Mesenchymal stem cell (in vitro differentiated cells and primary cell): Measurements from ENCODE around the gene BICC1.
A peak's percentile ranks its signal among the peaks of the same experiment; 100 is the strongest.

Experiments
- DNase-seq: peaks from one replicate; pipeline ENCODE4 v3.0.0-alpha.2; 2013
- H2AFZ ChIP-seq: one replicate; pipeline ENCODE4 v1.6.1; 2013; ENCODE audit warnings: low read depth, mild to moderate bottlenecking, control low read depth, inconsistent platforms, low read length, moderate library complexity
- H2AK5ac ChIP-seq: 2 replicates; pipeline ENCODE4 v1.6.1; 2013; ENCODE audit warnings: low read length, moderate library complexity, mild to moderate bottlenecking, inconsistent platforms; ENCODE audit not compliant: severe bottlenecking
- H2BK120ac ChIP-seq: one replicate; pipeline ENCODE4 v1.6.1; 2013; ENCODE audit warnings: low read depth, mild to moderate bottlenecking, inconsistent platforms, low read length, moderate library complexity
- H2BK12ac ChIP-seq, 2 experiments: one replicate each; pipeline ENCODE4 v1.6.1; 2013; ENCODE audit warnings: inconsistent platforms in 2 of 2, low read length in 2 of 2, mild to moderate bottlenecking in 2 of 2, moderate library complexity in 2 of 2, control low read depth in 1 of 2
- H2BK15ac ChIP-seq: one replicate; pipeline ENCODE4 v1.6.1; 2013; ENCODE audit warnings: mild to moderate bottlenecking, low read depth, inconsistent platforms; ENCODE audit not compliant: poor library complexity, severe bottlenecking
- H2BK5ac ChIP-seq: 2 replicates; pipeline ENCODE4 v1.6.1; 2013; ENCODE audit warnings: low read depth, mild to moderate bottlenecking, low read length, control low read depth, inconsistent platforms; ENCODE audit not compliant: poor library complexity, severe bottlenecking
- H3K14ac ChIP-seq, 2 experiments: one replicate each; pipeline ENCODE4 v1.6.1; 2013; ENCODE audit warnings: inconsistent platforms in 2 of 2, low read length in 2 of 2, control low read depth in 1 of 2, mild to moderate bottlenecking in 1 of 2, moderate library complexity in 1 of 2
- H3K18ac ChIP-seq, 2 experiments: one replicate each; pipeline ENCODE4 v1.6.1; 2013; ENCODE audit warnings: inconsistent platforms in 2 of 2, low read length in 2 of 2, control low read depth in 1 of 2, low read depth in 1 of 2, mild to moderate bottlenecking in 1 of 2
- H3K23ac ChIP-seq, 2 experiments: one replicate each; pipeline ENCODE4 v1.6.1; 2013; ENCODE audit warnings: inconsistent platforms in 2 of 2, low read length in 2 of 2, mild to moderate bottlenecking in 2 of 2, moderate library complexity in 2 of 2, control low read depth in 1 of 2
- H3K27ac ChIP-seq: 2 replicates; pipeline ENCODE4 v1.5.1; 2013; ENCODE audit warnings: mild to moderate bottlenecking, moderate library complexity, low read length, control low read depth, inconsistent platforms; ENCODE audit not compliant: poor library complexity, severe bottlenecking
- H3K27me3 ChIP-seq, 2 experiments: 2 replicates each; pipeline versions ENCODE4 v1.6.1 to v1.7.0; 2013; ENCODE audit warnings: low read length in 2 of 2, mild to moderate bottlenecking in 2 of 2, moderate library complexity in 2 of 2, control low read depth in 1 of 2, inconsistent platforms in 1 of 2; ENCODE audit not compliant: control insufficient read depth in 1 of 2, insufficient read depth in 1 of 2
- H3K36me3 ChIP-seq, 2 experiments: 2 replicates each; pipeline versions ENCODE4 v1.6.1 to v1.7.0; 2013; ENCODE audit warnings: low read length in 2 of 2, control low read depth in 1 of 2, inconsistent platforms in 1 of 2, low read depth in 1 of 2, mild to moderate bottlenecking in 1 of 2; ENCODE audit not compliant: insufficient read depth in 2 of 2, control insufficient read depth in 1 of 2
- H3K4ac ChIP-seq, 2 experiments: one replicate each; pipeline ENCODE4 v1.6.1; 2013; ENCODE audit warnings: inconsistent platforms in 2 of 2, low read length in 2 of 2, mild to moderate bottlenecking in 2 of 2, moderate library complexity in 2 of 2, control low read depth in 1 of 2, low read depth in 1 of 2
- H3K4me1 ChIP-seq: 2 replicates; pipeline ENCODE4 v1.6.1; 2013; ENCODE audit warnings: low read depth, low read length, control low read depth; ENCODE audit not compliant: control insufficient read depth, insufficient read depth
- H3K4me2 ChIP-seq: 2 replicates; pipeline ENCODE4 v1.6.1; 2013; ENCODE audit warnings: low read length, mild to moderate bottlenecking, inconsistent platforms; ENCODE audit not compliant: poor library complexity, severe bottlenecking
- H3K4me3 ChIP-seq, 2 experiments: 2 replicates each; pipeline versions ENCODE4 v1.5.1 to v1.7.0; 2013; ENCODE audit warnings: low read length in 2 of 2, mild to moderate bottlenecking in 2 of 2, control low read depth in 1 of 2, low read depth in 1 of 2; ENCODE audit not compliant: insufficient read depth in 1 of 2
- H3K79me1 ChIP-seq: replicated peaks from 2 replicates; pipeline ENCODE4 v1.6.1; 2013; ENCODE audit warnings: mild to moderate bottlenecking, control low read depth, low read length, inconsistent platforms; ENCODE audit not compliant: poor library complexity, severe bottlenecking
- H3K9ac ChIP-seq: 2 replicates; pipeline ENCODE4 v1.7.0; 2013; ENCODE audit warnings: mild to moderate bottlenecking, low read length, moderate library complexity
- H3K9me3 ChIP-seq: 2 replicates; pipeline ENCODE4 v1.7.0; 2013; ENCODE audit warnings: mild to moderate bottlenecking, low read length; ENCODE audit not compliant: control insufficient read depth
- H4K8ac ChIP-seq: one replicate; pipeline ENCODE4 v1.6.1; 2013; ENCODE audit warnings: inconsistent platforms, mild to moderate bottlenecking, low read length, moderate library complexity
- H4K91ac ChIP-seq: one replicate; pipeline ENCODE4 v1.6.1; 2013; ENCODE audit warnings: mild to moderate bottlenecking, low read length, inconsistent platforms
- WGBS: methylation state at CpG from one replicate; pipeline ENCODE4 v1.1.7; 2013; ENCODE audit warnings: mixed read lengths; 5-methylcytosine and 5-hydroxymethylcytosine counted together

The BICC1 gene

GRCh38 chr10:58546137-58546536, 33.5 kb downstream of the BICC1 start:
- Histone ChIP-seq H2BK120ac (no peak overlapping the region), H3K4me2 (no peak overlapping the region), H2BK5ac (no peak overlapping the region), H3K9ac (peak overlapping the region; percentile 23), H2BK15ac (no peak overlapping the region), H3K23ac (no peak overlapping the region), H3K9me3 (no peaks in the 10 kb centered on the region), H2BK12ac (no peak overlapping the region), H3K4me1 (peaks cover 8% of the 10 kb centered on the region), H2AFZ (no peak overlapping the region), H3K4ac (no peak overlapping the region), H4K8ac (no peak overlapping the region), H3K27me3 (no peaks in the 10 kb centered on the region), H3K18ac (no peak overlapping the region), H2AK5ac (no peak overlapping the region), H3K36me3 (peaks cover 0 to 15% of the 10 kb centered on the region in 2 experiments), H3K27ac (peak overlapping the region; percentile 40), H3K4me3 (no peak overlapping the region), H3K14ac (no peak overlapping the region), H3K79me1 (no peaks in the 10 kb centered on the region), H4K91ac (no peak overlapping the region)
- WGBS = 86% methylated on average over 1 of the region's 1 CpG
- no peak for DNase-seq

- H2BK12ac ChIP-seq = no peak overlapping the region
- no peaks in the 10 kb centered on the region for H3K79me1 ChIP-seq
- H3K9me3 ChIP-seq = no peaks in the 10 kb centered on the region
- H4K8ac ChIP-seq = no peak overlapping the region
- H3K4me2 ChIP-seq = no peak overlapping the region
- H3K4me3 ChIP-seq = no peak overlapping the region
- H2AFZ ChIP-seq = no peak overlapping the region
- no peak overlapping the region for H3K23ac ChIP-seq
- H3K36me3 ChIP-seq = peaks cover 0 to 12% of the 10 kb centered on the region in 2 experiments
- H3K4ac ChIP-seq = no peak overlapping the region
- no peak overlapping the region for H2BK5ac ChIP-seq
- no peak overlapping the region for H2BK120ac ChIP-seq
- no peak overlapping the region for H3K27ac ChIP-seq
- H3K4me1 ChIP-seq = peaks cover 8% of the 10 kb centered on the region
- H4K91ac ChIP-seq = no peak overlapping the region
- peak overlapping the region; percentile 23 for H3K9ac ChIP-seq
- H3K18ac ChIP-seq = no peak overlapping the region
- H3K14ac ChIP-seq = no peak overlapping the region
- no peak for DNase-seq
- H2BK15ac ChIP-seq = no peak overlapping the region
- WGBS = no CpG with 5 or more reads among the region's 2 CpGs
- H3K27me3 ChIP-seq = no peaks in the 10 kb centered on the region
- no peak overlapping the region for H2AK5ac ChIP-seq
These were observed 34.2 kb downstream of the BICC1 start for GRCh38 chr10:58546722-58547445.

GRCh38 chr10:58547963-58548362, 35.3 kb downstream of the BICC1 start:
- no peak overlapping the region for H2BK120ac ChIP-seq
- no peaks in the 10 kb centered on the region for H3K27me3 ChIP-seq
- H3K9me3 ChIP-seq = no peaks in the 10 kb centered on the region
- H4K8ac ChIP-seq = no peak overlapping the region
- H3K36me3 ChIP-seq = peaks cover 0 to 12% of the 10 kb centered on the region in 2 experiments
- DNase-seq = no peak
- H3K14ac ChIP-seq = no peak overlapping the region
- no peak overlapping the region for H2AK5ac ChIP-seq
- no peak overlapping the region for H3K27ac ChIP-seq
- no peak overlapping the region for H4K91ac ChIP-seq
- no peak overlapping the region for H2BK15ac ChIP-seq
- H3K4me3 ChIP-seq = no peak overlapping the region
- WGBS = 47% methylated on average over 1 of the region's 1 CpG
- no peak overlapping the region for H2BK12ac ChIP-seq
- H2AFZ ChIP-seq = no peak overlapping the region
- H2BK5ac ChIP-seq = no peak overlapping the region
- no peaks in the 10 kb centered on the region for H3K79me1 ChIP-seq
- no peak overlapping the region for H3K9ac ChIP-seq
- no peak overlapping the region for H3K18ac ChIP-seq
- no peak overlapping the region for H3K23ac ChIP-seq
- H3K4me2 ChIP-seq = no peak overlapping the region
- no peak overlapping the region for H3K4ac ChIP-seq
- H3K4me1 ChIP-seq = peaks cover 8% of the 10 kb centered on the region

- H4K91ac ChIP-seq = no peak overlapping the region
- H2AK5ac ChIP-seq = no peak overlapping the region
- H2BK120ac ChIP-seq = no peak overlapping the region
- H3K18ac ChIP-seq = no peak overlapping the region
- H3K27me3 ChIP-seq = no peaks in the 10 kb centered on the region
- no peak overlapping the region for H2BK15ac ChIP-seq
- no peak overlapping the region for H3K23ac ChIP-seq
- H3K14ac ChIP-seq = no peak overlapping the region
- H3K9ac ChIP-seq = no peak overlapping the region
- DNase-seq = no peak
- H2AFZ ChIP-seq = no peak overlapping the region
- H2BK5ac ChIP-seq = no peak overlapping the region
- no peak overlapping the region for H3K4me3 ChIP-seq
- no CpG with 5 or more reads among the region's 2 CpGs for whole genome bisulfite sequencing
- no peak overlapping the region for H3K4ac ChIP-seq
- H2BK12ac ChIP-seq = no peak overlapping the region
- no peaks in the 10 kb centered on the region for H3K79me1 ChIP-seq
- H3K36me3 ChIP-seq = peaks cover 0 to 17% of the 10 kb centered on the region in 2 experiments
- H4K8ac ChIP-seq = no peak overlapping the region
- H3K4me1 ChIP-seq = no peaks in the 10 kb centered on the region
- H3K27ac ChIP-seq = peak overlapping the region; percentile 40
- H3K4me2 ChIP-seq = no peak overlapping the region
- H3K9me3 ChIP-seq = peaks cover 12% of the 10 kb centered on the region
These were observed 41.6 kb downstream of the BICC1 start for GRCh38 chr10:58554316-58554715.
